Astrocyte (in vitro differentiated cells and primary cell): ENCODE results near the gene AMMECR1L. TPM values are rescaled to one million over a fixed set of nuclear protein-coding genes. Genes with fewer than 3 reads are reported as not detected.

Source experiments
- DNase-seq: peaks from one replicate; pipeline ENCODE4 v3.0.0-alpha.2; 2010; ENCODE audit warnings: low read depth
- FAIRE-seq: peaks from 2 replicates; lab custom pipeline; 2011; peaks lifted over from hg19 to GRCh38; lab: Jason Lieb, UNC
- H2AFZ ChIP-seq: 2 replicates; pipeline ENCODE4 v1.6.0; 2012; ENCODE audit warnings: low read depth, low read length, inconsistent platforms
- H3K27ac ChIP-seq: 2 replicates; pipeline ENCODE4 v1.5.1; 2011; ENCODE audit warnings: low read depth, low read length, inconsistent platforms
- H3K27me3 ChIP-seq: 2 replicates; pipeline ENCODE4 v1.6.0; 2011; ENCODE audit warnings: low read length, inconsistent platforms; ENCODE audit not compliant: insufficient read depth
- H3K36me3 ChIP-seq: 2 replicates; pipeline ENCODE4 v1.5.1; 2011; ENCODE audit warnings: low read length, inconsistent platforms; ENCODE audit not compliant: insufficient read depth
- H3K4me1 ChIP-seq: 2 replicates; pipeline ENCODE4 v1.5.1; 2011; ENCODE audit warnings: low read length, inconsistent platforms; ENCODE audit not compliant: insufficient read depth
- H3K4me2 ChIP-seq: 2 replicates; pipeline ENCODE4 v1.6.0; 2012; ENCODE audit warnings: low read length, inconsistent platforms
- H3K4me3 ChIP-seq: 2 replicates; pipeline ENCODE4 v1.5.1; 2011; ENCODE audit warnings: low read depth, mild to moderate bottlenecking, low read length, inconsistent platforms; ENCODE audit not compliant: insufficient read depth
- H3K79me2 ChIP-seq: 2 replicates; pipeline ENCODE4 v1.6.0; 2012; ENCODE audit warnings: mild to moderate bottlenecking, low read length, inconsistent platforms; ENCODE audit not compliant: insufficient read depth
- H3K9ac ChIP-seq: 2 replicates; pipeline ENCODE4 v1.6.0; 2012; ENCODE audit warnings: mild to moderate bottlenecking, low read length, inconsistent platforms
- H3K9me3 ChIP-seq: 2 replicates; pipeline ENCODE4 v1.5.1; 2012; ENCODE audit warnings: low read depth, mild to moderate bottlenecking, low read length, inconsistent platforms; ENCODE audit not compliant: insufficient read depth
- H4K20me1 ChIP-seq: 2 replicates; pipeline ENCODE4 v1.6.0; 2012; ENCODE audit warnings: low read length, inconsistent platforms; ENCODE audit not compliant: insufficient read depth
- H3K27ac Mint-ChIP-seq: one replicate; pipeline ENCODE4 v1.8.0; 2021; ENCODE audit warnings: mild to moderate bottlenecking, mixed read lengths; ENCODE audit not compliant: unreplicated experiment
- H3K27me3 Mint-ChIP-seq: one replicate; pipeline ENCODE4 v1.8.0; 2021; ENCODE audit warnings: low read depth, mixed read lengths; ENCODE audit not compliant: unreplicated experiment
- H3K36me3 Mint-ChIP-seq: one replicate; pipeline ENCODE4 v1.8.0; 2021; ENCODE audit warnings: low read depth, mixed read lengths; ENCODE audit not compliant: unreplicated experiment
- H3K4me1 Mint-ChIP-seq: one replicate; pipeline ENCODE4 v1.8.0; 2021; ENCODE audit warnings: low read depth, mixed read lengths; ENCODE audit not compliant: unreplicated experiment
- H3K4me3 Mint-ChIP-seq: one replicate; pipeline ENCODE4 v1.8.0; 2021; ENCODE audit warnings: mild to moderate bottlenecking, moderate library complexity, mixed read lengths; ENCODE audit not compliant: unreplicated experiment
- H3K9me3 Mint-ChIP-seq: one replicate; pipeline ENCODE4 v1.8.0; 2021; ENCODE audit warnings: mild to moderate bottlenecking, mixed read lengths; ENCODE audit not compliant: unreplicated experiment
- CTCF ChIP-seq: IDR thresholded peaks from 2 replicates; pipeline ENCODE4 v1.5.1; 2011; ENCODE audit warnings: low read depth, mild to moderate bottlenecking, inconsistent platforms, low read length, moderate library complexity; ENCODE audit not compliant: insufficient read depth
- EZH2 ChIP-seq: IDR thresholded peaks from 2 replicates; pipeline ENCODE4 v1.6.1; 2012; ENCODE audit warnings: mild to moderate bottlenecking, low read length, inconsistent platforms; ENCODE audit not compliant: insufficient read depth
- total RNA-seq: library from RNA; stranded (reverse); gene quantifications from 2 replicates; pipeline ENCODE4 v1.2.1, GENCODE V29; 2021

AMMECR1L gene
- total RNA-seq, 1 donor from 2014 or later, result 32.2 TPM

- no peak for FAIRE-seq
- Mint-ChIP-seq H3K36me3 (peaks cover 5% of the 10 kb centered on the region), H3K27ac (no peak overlapping the region), H3K9me3 (peaks cover 38% of the 10 kb centered on the region), H3K27me3 (peaks cover 19% of the 10 kb centered on the region), H3K4me1 (peaks cover 2% of the 10 kb centered on the region), H3K4me3 (no peak overlapping the region)
- peaks cover 4% of the 10 kb centered on the region for H3K9me3 ChIP-seq
- H3K9ac ChIP-seq, result no peak overlapping the region
- H3K27me3 ChIP-seq, result peaks cover 3% of the 10 kb centered on the region
- peak; percentile 23 for DNase-seq
- TF ChIP-seq CTCF, result no peak
- TF ChIP-seq EZH2, result no peak
- no peaks in the 10 kb centered on the region for H3K79me2 ChIP-seq
- H3K4me3 ChIP-seq, result no peak overlapping the region
- peaks cover 5% of the 10 kb centered on the region for H3K4me1 ChIP-seq
- H3K4me2 ChIP-seq, result no peak overlapping the region
- H3K27ac ChIP-seq, result no peak overlapping the region
- no peaks in the 10 kb centered on the region for H3K36me3 ChIP-seq
- H4K20me1 ChIP-seq, result no peaks in the 10 kb centered on the region
- no peak overlapping the region for H2AFZ ChIP-seq
Observed at GRCh38 chr2:127826047-127826446, 59.7 kb downstream of the AMMECR1L start.

- Histone ChIP-seq H2AFZ (no peak overlapping the region), H3K4me1 (no peaks in the 10 kb centered on the region), H3K79me2 (no peaks in the 10 kb centered on the region), H3K4me2 (no peak overlapping the region), H3K4me3 (no peak overlapping the region), H3K36me3 (no peaks in the 10 kb centered on the region), H3K27ac (no peak overlapping the region), H3K9ac (no peak overlapping the region), H3K9me3 (peaks cover 24% of the 10 kb centered on the region), H3K27me3 (peaks cover 3% of the 10 kb centered on the region), H4K20me1 (no peaks in the 10 kb centered on the region)
- no peaks in the 10 kb centered on the region for H3K36me3 Mint-ChIP-seq
- TF ChIP-seq CTCF (no peak), EZH2 (no peak)
- H3K27ac Mint-ChIP-seq, result no peak overlapping the region
- H3K4me3 Mint-ChIP-seq, result no peak overlapping the region
- FAIRE-seq (no peak), DNase-seq (peak; percentile 10)
- no peaks in the 10 kb centered on the region for H3K4me1 Mint-ChIP-seq
- H3K9me3 Mint-ChIP-seq, result peaks cover 48% of the 10 kb centered on the region
- H3K27me3 Mint-ChIP-seq, result peaks cover 27% of the 10 kb centered on the region
Observed at GRCh38 chr2:127820080-127820668, 65.6 kb downstream of the AMMECR1L start.

- DNase-seq (no peak), FAIRE-seq (no peak)
- no peaks in the 10 kb centered on the region for H3K79me2 ChIP-seq
- no peak overlapping the region for H2AFZ ChIP-seq
- Mint-ChIP-seq H3K36me3 (no peaks in the 10 kb centered on the region), H3K4me1 (no peaks in the 10 kb centered on the region), H3K4me3 (no peak overlapping the region), H3K9me3 (peaks cover 47% of the 10 kb centered on the region), H3K27me3 (peaks cover 25% of the 10 kb centered on the region), H3K27ac (no peak overlapping the region)
- no peaks in the 10 kb centered on the region for H3K4me1 ChIP-seq
- no peaks in the 10 kb centered on the region for H4K20me1 ChIP-seq
- no peak overlapping the region for H3K27ac ChIP-seq
- H3K36me3 ChIP-seq, result no peaks in the 10 kb centered on the region
- H3K27me3 ChIP-seq, result peaks cover 3% of the 10 kb centered on the region
- no peak for TF ChIP-seq EZH2
- no peak for TF ChIP-seq CTCF
- H3K4me2 ChIP-seq, result no peak overlapping the region
- peaks cover 24% of the 10 kb centered on the region for H3K9me3 ChIP-seq
- no peak overlapping the region for H3K9ac ChIP-seq
- H3K4me3 ChIP-seq, result no peak overlapping the region
Observed at GRCh38 chr2:127818794-127819425, 66.8 kb downstream of the AMMECR1L start.
